ENCODE data around the gene LGMN. TPM values are rescaled to one million over a fixed set of nuclear protein-coding genes. Genes with fewer than 3 reads are reported as not detected.

LGMN gene
- total and polyA plus RNA-seq, 2 of the 13 experiments (the other 11 are each of a cell fraction or from before 2014, with no cell fraction given), result 28.9 to 76.4 TPM

GRCh38 chr14:92659765-92660561 lies 88.5 kb downstream of the LGMN start:
- Histone ChIP-seq H3K9ac (ENCODE audit: insufficient read depth, low read depth, low read length) (no peak overlapping the region), H3K27ac (ENCODE audit: extremely low read length, insufficient read depth, low read length) (no peak overlapping the region), H3K9me3 (ENCODE audit: low read length) (no peaks in the 10 kb centered on the region), H3K4me2 (ENCODE audit: low read depth, low read length) (no peak overlapping the region), H3K4me1 (ENCODE audit: insufficient read depth, low read length) (no peaks in the 10 kb centered on the region), H2AFZ (ENCODE audit: low read length) (no peak overlapping the region), H3K4me3 (replicated peaks in 1 of 3; ENCODE audit: insufficient read depth in 1 of 3, low read depth in 2 of 3, low read length in 3 of 3) (no peak overlapping the region), H3K36me3 (replicated peaks in 1 of 2; ENCODE audit: control insufficient read depth in 1 of 2, insufficient read depth in 2 of 2, low read length in 2 of 2) (peaks cover 2 to 7% of the 10 kb centered on the region in 2 experiments; a peak in 1 of 5 replicates), H4K20me1 (ENCODE audit: insufficient read depth, low read length) (no peaks in the 10 kb centered on the region), H3K79me2 (ENCODE audit: insufficient read depth, low read length) (no peaks in the 10 kb centered on the region), H3K27me3 (ENCODE audit: control insufficient read depth in 1 of 2, insufficient read depth in 2 of 2, low read length in 2 of 2) (no peaks in the 10 kb centered on the region)
- no peak for TF ChIP-seq XBP1 (CRISPR knock-in tag; IDR thresholded peaks at IDR 0.05)
- no peak for TF ChIP-seq ZBTB37 (CRISPR knock-in tag; IDR thresholded peaks at IDR 0.05)
- TF ChIP-seq HNRNPL (IDR thresholded peaks at IDR 0.05; ENCODE audit: low read depth, low read length), result no peak
- TF ChIP-seq EEA1 (CRISPR knock-in tag; IDR thresholded peaks at IDR 0.05; ENCODE audit: borderline replicate concordance), result no peak
- no peak for TF ChIP-seq ZNF207 (IDR thresholded peaks at IDR 0.05; ENCODE audit: borderline replicate concordance)
- TF ChIP-seq NCOA5 (CRISPR knock-in tag; IDR thresholded peaks at IDR 0.05), result no peak
- TF ChIP-seq ZNF878 (CRISPR knock-in tag; IDR thresholded peaks at IDR 0.05), result no peak
- TF ChIP-seq IKZF4 (CRISPR knock-in tag; IDR thresholded peaks at IDR 0.05; ENCODE audit: borderline replicate concordance, low read depth, not compliant biosample characterization), result no peak
- no TSS peak for BruUV-seq (replicated peaks)
- ChIA-PET POLR2A (no interaction called here), CTCF (ENCODE audit: low intra/inter-chr PET ratio, low total read pairs) (no interaction called here)
- ATAC-seq (no peak), FAIRE-seq (no peak), DNase-seq (ENCODE audit: low spot score) (no peak)
- in situ Hi-C loops (cut with HindIII; ENCODE audit: extremely low pct_ligation_motif_present, low pct_unique_long_range_greater_than_20kb), result no loop called here
- 93% methylated on average over 9 of the region's 11 CpGs for WGBS (ENCODE audit: low lambda C conversion rate)
- intact Hi-C loops (cut with micrococcal nuclease; ENCODE audit: unreplicated experiment), result no loop called here
